ENCODE results near the gene PACSIN1.
A peak's percentile ranks its signal among the peaks of the same experiment; 100 is the strongest.

The PACSIN1 gene

GRCh38 chr6:34529665-34530327 is 63.9 kb downstream of the PACSIN1 start:
- no peak for DNase-seq

DNA sequence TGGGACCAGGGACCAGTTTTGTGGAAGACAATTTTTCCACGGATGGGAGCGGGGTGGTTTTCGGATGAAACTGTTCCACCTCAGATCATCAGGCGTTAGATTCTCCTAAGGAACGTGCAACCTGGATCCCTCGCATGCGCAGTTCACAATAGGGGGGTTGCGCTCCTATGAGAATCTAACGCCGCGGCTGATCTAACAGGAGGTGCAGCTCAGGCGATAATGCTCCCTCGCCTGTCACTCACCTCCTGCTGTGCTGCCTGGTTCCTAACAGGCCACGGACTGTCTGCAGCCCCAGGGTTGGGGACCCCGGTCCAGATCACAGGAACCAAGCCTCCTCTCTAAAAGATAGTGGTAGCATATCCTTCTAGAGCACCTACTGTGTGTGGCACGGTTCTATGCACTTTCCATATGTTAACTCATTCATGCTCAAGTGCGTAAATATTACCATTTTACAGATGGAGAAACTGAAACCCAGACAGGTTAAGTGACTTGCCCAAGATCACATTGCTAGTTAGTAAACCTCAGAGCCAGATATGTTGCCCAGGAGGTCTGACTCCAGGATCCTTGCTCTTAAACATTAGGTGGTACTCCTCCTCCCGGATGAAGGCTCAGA is 65.0 kb downstream of the PACSIN1 start:
- no peak for DNase-seq

DNA sequence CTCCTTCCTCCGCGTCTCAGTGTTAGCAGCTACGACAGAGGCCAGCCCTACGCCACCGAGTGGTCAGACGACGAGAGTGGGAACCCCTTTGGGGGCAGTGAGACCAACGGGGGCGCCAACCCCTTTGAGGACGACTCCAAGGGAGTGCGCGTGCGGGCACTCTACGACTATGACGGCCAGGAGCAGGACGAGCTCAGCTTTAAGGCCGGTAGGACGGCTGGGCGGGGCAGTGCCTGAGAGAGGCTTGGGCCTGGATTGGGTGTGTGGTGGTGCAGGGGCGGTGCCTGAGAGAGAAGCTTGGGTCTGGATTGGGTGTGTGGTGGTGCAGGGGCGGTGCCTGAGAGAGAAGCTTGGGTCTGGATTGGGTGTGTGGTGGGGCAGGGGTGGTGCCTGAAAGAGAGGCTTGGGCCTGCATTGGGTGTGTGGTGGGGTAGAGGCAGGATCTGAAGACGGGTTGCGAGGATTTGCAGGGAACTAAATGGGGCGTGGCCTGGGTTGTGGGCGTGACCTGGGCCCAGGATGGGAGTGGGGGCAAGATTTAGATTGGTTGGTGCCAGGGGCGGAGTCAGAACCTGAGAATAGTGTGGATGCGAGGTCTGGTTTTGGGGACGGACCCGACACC is 65.8 kb downstream of the PACSIN1 start:
- peak; percentile 17 to 70 for DNase-seq

DNA sequence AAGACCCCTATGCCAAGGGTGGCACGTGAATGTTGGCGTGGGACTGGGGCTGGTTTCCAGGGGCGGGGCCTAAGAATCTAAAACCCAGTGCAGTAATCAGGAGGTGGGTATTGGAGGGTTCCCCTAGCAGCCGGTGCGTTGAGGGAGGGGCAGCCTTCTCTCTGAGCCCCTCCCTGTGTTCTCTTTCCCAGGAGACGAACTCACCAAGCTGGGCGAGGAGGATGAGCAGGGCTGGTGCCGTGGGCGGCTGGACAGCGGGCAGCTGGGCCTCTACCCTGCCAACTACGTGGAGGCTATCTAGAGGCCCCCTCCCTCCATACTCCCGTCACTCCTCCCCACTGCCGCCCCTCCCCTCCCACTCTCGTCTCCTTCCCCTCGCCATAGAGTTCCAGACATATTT is 66.4 kb downstream of the PACSIN1 start:
- no peak for DNase-seq

DNA sequence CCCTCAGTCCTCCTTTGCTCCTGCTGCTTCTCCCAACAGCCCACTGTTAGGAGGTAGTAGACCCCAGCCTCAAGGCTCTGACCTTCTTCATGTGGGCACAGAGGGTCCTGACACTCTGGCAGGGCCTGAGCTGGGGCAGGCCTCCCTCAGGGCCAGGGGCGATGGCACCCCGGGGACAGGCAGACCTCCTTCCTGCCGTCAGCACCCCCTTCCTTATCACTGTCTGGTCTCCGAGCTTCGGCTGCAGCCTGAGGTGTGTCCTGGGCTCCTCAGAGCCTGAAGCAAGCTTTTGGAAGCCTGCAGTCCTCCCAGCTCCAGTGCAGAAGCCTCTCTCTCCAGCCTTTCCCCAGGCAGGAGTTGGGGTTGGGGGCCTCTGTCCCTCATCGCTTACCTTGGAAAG is 68.3 kb downstream of the PACSIN1 start:
- no peak for DNase-seq

DNA sequence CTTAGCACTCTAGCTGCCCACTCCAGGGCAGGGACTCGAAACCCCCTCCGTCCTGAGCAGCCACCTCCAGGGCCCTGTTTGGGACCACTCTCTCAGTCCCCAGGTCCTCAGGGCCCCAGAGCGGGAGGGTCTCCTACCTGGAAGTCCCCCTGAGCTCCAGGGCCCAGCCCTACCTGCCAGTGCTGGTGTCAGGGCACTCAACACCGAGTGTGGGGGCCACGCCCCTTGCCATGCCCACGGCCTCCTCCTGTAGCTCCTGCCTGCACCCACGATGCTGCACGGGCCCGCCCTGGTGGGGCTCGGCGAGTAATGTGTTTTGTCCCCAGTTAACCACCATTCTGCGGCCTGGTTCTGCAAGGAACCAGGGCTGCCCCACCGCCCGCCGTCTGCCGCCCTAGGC is 68.8 kb downstream of the PACSIN1 start:
- DNase-seq: no peak

DNA sequence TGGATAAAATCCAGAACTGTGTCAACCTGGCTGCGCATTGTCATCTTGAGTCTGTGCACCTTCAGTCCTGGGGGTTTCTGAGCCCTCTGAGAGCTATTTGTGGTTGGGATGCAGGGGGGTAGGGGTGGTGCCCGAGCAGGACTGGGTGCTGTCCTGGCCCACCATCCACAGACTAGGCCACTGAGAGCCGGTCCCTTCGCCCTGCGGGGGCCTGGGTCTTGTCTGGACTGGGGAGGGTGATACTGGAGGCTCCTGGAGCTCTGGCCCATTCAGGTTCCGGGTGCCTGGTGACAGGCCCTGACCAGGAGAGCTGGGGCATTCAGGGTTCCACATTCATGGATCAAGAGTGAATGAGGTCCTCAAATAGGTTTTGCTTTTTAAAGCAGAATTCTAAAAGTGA is 69.3 kb downstream of the PACSIN1 start:
- DNase-seq: no peak

DNA sequence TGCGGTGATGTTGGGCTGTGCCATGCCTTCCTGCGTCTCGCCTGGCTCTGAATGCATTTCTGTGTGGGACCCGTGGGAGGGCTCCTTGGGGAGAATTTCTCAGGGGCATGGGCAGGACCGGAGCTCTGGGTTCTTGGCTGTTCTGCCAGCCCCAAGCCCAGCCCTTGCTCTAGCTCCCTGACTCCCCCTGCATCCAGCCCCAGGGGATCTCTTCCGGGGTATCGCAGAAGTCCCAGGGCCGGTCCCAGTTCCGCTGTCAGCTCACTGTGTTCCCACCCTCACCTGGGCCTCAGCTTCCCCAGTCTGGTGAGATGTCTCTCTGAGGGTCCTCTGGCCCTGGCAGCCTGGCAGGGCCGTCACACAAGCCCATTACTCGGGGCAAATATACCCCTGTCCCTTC is 69.8 kb downstream of the PACSIN1 start:
- DNase-seq: no peak

GRCh38 chr6:34536251-34536958 is 70.5 kb downstream of the PACSIN1 start:
- no peak for DNase-seq

- DNase-seq: no peak
These were observed 71.3 kb downstream of the PACSIN1 start for GRCh38 chr6:34536959-34537848.

DNA sequence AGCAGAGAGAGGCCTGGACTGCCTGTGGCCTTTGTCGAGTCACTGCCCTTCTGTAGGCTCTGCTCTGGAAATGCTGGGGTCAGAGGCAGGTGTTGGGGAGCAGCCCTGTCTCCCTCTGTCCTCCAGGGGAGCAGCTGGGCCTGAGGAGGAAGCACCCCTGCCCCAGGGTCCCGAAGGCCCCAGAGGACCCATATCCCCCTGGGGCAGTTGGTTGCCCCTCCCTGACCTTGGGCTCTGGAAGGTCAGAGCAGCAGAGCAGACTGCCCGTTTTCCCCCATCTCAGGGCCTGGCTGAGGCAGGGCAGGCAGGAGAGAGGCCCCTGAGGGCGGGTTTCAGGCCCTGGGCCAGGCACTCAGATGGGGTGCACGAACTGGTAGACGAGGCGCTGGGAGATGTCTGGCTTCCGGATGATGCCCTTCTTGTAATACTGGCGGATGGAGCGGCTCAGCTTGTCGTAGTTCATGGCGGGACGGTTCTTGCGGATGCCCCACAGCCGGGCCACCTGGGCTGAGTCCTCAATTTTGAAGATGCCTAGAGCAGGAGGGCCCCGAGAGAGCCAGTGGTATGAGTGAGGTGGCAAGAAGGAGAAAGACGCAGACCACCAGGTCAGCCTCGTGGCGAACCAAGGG is 72.2 kb downstream of the PACSIN1 start:
- no peak for DNase-seq

- DNase-seq: no peak
These were observed 72.7 kb downstream of the PACSIN1 start for GRCh38 chr6:34538581-34538980.

GRCh38 chr6:34539181-34539580 is 73.3 kb downstream of the PACSIN1 start:
- DNase-seq: no peak

DNA sequence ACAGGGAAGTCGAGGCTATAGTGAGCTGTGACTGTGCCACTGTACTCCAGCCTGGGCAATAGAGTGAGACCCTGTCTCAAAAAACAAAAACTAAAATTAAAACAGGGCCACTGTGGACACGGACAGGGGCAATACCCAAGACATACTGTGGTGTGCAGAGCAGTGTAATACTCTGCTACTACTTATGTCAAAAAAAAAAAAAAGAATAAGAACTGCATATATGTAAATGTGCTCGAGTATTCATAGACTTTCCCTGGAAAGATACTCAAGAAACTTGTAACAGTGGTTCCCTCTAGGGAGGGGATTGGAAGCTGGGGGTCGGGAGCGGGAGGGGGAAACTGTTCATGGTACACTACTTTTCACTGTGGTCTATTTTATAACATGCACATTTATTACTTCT is 74.3 kb downstream of the PACSIN1 start:
- no peak for DNase-seq

DNA sequence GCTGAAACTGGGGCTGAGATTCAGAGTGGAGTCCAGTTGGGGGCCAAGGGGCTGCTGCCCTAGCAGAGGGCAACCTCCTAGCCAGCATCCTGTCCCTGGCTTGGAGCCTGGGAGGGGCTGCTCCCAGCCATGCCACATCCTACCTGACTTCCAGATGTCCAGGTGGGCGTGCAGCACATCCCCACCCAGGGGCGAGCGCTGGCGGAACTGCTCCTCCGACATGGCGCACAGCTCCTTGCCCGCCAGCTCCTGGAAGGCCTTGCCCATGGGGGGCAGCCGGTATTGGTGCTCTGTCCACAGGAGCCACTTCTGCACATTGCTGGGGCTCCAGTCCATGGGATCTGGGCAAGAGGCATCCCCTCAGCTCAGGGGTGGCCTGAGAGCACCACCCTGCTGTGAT is 75.0 kb downstream of the PACSIN1 start:
- no peak for DNase-seq

DNA sequence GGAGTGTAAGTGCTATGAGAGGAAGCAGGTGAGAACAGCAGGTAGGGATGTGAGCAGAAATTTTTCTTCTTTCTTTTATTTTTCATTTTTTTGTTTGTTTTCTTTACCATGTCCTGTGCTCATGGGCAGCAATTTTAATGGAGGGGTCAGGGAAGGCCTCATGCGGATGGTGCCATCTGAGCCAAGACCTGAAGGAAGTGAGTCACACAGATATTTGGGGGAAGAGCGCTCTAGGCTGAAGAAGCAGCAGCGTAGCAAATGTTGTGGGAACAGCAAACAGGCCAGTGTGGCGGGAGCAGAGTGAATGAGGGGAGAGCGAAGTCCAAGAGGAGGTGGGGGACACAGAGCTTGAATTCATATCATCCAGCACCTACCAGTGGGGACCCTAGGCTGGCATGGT is 77.5 kb downstream of the PACSIN1 start:
- DNase-seq: no peak

GRCh38 chr6:34544052-34544604 is 78.3 kb downstream of the PACSIN1 start:
- DNase-seq: no peak

DNA sequence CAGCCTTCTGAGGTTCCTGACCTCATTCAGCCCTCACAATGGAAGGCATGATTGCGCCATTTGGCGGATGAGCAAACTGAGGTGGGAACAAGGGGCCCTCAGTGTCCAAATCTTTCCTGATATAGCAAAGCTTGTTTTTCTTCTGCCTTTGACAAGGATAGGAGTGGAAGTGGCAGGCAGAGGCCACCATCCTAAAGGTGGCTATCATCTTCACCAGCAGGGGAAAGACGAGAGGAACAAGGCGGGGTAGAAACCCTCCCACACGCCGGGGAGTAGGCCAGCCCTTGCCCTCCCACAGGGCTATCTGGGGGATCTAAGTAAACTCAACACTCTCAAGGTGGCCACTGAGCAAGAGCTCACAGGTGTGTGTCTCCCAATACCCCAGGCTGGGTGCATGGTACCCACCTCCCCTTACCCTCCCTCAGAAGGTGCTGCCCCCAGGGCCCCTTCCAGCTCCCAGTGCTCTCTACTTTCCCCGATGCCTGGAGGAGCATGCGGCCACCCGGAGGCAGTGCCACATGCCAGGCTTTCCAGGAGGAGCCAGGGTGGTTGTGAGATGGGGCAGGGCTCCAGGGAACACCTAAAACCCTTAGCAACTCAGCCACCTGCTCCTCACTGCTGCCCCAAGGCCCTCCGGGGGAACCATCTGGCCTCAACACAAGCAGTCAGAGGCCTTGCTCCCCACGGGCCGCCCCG is 79.0 kb downstream of the PACSIN1 start:
- no peak for DNase-seq

- no peak for DNase-seq
These were observed 80.9 kb downstream of the PACSIN1 start for GRCh38 chr6:34546551-34547321.
